Retinal pigment epithelial cell (primary cell): ENCODE results near the gene PEX3.

ENCODE experiments used
- DNase-seq: peaks from one replicate; pipeline ENCODE4 v3.0.0-alpha.2; 2010; ENCODE audit warnings: low read depth
- H3K4me3 ChIP-seq: 2 replicates; pipeline ENCODE4 v1.5.1; 2011; ENCODE audit warnings: mild to moderate bottlenecking, low read length, control low read depth, moderate library complexity
- TF ChIP-seq, protein P1 (sequence below): conservative IDR thresholded peaks from 2 replicates; pipeline ENCODE4 v1.5.1; 2011; ENCODE audit warnings: low read depth, low read length, control low read depth, inconsistent platforms

The PEX3 gene

DNA sequence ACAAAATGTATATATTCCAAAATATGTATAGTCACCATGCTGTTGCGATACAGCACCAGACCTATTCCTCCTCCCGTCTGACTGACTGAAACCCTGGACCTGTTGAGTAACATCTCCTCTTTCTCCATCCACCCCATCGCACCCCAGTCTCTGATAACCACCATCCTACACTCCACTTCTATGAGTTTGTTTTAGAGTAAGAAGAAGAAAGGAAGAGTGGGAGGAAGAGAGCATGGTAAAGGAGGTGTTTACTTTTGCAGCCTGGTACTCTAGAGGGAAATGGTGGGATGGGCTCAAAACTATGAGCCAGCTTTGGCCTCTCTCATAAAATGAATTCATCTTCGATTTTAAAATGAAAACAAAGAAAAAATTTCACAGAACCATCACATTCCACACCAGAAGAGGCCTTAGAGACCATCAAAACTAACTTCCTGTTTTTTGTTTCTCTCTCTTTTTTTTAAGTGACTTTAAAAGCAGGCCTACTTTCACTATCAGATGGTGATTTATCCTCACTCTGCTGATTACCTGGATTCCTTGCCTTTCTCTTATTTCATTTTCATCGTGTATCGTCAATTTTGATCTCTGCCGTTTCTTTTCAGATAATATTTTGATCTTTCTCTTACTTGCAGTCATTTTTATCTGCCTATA lies 77.7 kb downstream of the PEX3 start:
- DNase-seq = no peak
- TF ChIP-seq, protein P1, sequence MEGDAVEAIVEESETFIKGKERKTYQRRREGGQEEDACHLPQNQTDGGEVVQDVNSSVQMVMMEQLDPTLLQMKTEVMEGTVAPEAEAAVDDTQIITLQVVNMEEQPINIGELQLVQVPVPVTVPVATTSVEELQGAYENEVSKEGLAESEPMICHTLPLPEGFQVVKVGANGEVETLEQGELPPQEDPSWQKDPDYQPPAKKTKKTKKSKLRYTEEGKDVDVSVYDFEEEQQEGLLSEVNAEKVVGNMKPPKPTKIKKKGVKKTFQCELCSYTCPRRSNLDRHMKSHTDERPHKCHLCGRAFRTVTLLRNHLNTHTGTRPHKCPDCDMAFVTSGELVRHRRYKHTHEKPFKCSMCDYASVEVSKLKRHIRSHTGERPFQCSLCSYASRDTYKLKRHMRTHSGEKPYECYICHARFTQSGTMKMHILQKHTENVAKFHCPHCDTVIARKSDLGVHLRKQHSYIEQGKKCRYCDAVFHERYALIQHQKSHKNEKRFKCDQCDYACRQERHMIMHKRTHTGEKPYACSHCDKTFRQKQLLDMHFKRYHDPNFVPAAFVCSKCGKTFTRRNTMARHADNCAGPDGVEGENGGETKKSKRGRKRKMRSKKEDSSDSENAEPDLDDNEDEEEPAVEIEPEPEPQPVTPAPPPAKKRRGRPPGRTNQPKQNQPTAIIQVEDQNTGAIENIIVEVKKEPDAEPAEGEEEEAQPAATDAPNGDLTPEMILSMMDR = no peak
- H3K4me3 ChIP-seq = no peak overlapping the region

DNA sequence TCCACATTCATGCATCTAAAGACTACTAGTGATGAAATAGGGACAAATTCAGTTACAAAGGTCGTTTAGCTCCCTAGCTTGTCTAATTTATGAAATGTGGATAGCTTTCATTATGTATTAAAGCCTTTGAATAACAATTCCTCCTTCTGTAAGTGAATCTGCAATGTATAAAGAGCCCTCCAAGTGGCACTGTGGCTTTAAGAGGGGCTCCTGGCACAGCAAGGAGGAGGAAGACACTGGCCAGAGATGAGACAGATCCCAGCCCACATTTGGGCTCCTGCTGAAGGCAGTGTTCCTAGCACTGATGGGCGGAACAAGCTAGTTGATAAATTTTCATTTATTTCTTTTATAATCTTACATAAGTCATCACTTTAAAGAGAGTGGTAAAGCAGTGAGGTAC lies 78.5 kb downstream of the PEX3 start:
- H3K4me3 ChIP-seq = no peak overlapping the region
- DNase-seq = no peak
- TF ChIP-seq, protein P1 = peak; percentile 39

DNA sequence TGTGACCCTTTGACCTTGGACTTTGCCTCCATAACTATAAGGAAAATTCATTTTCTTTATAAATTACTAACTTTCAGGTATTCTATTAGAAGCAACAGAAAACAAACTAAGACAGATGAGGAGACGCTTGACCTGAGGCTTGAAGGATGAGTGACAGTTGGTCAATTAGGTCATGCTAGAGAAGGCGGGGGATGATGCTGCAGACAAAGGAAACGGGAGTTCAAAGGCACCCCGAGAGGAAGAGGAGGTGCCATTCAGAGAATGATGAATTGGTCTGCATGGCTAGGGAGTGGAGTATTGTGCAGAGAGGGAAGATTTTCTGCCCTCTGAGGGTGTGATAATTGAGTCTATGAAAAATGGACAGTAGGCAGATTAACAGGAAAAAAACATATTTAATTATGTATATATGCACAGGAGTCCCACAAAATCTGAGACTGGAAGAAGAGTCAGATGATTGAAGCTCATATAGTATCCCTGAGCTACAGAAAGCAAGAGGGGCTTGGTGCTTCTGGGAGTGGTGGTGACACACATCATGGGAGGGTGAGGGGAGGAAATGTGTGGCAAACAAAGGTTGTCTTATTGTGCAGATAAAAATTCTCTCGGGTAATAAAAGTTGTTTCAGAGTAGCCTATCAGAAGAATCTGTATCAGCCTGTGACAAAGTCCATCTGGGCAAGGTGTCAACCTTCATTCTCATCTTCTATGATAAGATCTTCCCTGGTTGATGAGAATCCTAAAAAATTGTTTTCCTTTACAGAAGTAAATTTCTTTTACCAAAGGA lies 81.3 kb downstream of the PEX3 start:
- no peak for DNase-seq
- H3K4me3 ChIP-seq = no peak overlapping the region
- TF ChIP-seq, protein P1 = no peak

DNA sequence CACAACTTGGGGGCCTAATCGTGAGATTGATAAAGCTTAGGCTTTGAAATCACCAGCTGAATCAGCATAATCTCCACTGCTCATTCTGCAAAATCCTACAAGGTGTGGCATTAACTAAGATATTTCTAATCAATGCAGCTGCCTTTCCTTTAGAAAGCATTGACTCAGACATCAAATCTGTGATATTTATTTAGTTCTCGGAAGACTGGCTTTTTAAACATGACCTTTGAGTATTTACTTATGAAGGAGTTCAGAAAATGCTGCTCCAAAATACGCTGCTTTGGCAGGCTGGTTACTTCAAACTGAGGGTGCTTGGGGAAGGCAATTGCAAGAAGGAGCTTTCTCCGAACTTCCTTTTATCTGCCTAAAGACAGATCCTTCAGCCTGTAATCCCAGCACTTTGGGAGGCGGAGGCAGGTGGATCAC lies 84.6 kb downstream of the PEX3 start:
- no peak for DNase-seq
- TF ChIP-seq, protein P1 = no peak

DNA sequence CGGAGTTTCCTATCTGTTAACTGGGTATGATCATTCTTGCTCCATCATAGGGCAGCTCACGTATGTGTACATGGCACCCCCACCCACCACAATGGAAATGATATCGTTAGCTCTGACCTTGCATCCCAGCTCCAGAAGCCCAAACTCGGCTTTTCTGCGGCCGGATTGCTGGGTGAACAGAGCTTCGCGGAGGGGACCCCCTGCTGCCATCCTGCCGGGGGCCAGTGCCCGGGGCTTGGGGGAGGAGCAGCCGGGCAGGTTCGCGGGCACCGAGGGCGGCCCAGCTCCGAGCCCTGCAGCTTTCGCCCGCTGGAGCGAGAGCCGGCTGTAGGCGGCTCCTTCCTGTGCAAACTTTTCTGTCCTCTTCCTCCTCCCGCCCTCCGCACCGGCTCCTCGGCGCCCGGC lies 85.9 kb downstream of the PEX3 start:
- TF ChIP-seq, protein P1 = no peak
- peak overlapping the region; percentile 58 for H3K4me3 ChIP-seq
- DNase-seq = no peak

More for the DNA sequence above, 84.6 kb downstream of the PEX3 start:
- no peak overlapping the region for H3K4me3 ChIP-seq

DNA sequence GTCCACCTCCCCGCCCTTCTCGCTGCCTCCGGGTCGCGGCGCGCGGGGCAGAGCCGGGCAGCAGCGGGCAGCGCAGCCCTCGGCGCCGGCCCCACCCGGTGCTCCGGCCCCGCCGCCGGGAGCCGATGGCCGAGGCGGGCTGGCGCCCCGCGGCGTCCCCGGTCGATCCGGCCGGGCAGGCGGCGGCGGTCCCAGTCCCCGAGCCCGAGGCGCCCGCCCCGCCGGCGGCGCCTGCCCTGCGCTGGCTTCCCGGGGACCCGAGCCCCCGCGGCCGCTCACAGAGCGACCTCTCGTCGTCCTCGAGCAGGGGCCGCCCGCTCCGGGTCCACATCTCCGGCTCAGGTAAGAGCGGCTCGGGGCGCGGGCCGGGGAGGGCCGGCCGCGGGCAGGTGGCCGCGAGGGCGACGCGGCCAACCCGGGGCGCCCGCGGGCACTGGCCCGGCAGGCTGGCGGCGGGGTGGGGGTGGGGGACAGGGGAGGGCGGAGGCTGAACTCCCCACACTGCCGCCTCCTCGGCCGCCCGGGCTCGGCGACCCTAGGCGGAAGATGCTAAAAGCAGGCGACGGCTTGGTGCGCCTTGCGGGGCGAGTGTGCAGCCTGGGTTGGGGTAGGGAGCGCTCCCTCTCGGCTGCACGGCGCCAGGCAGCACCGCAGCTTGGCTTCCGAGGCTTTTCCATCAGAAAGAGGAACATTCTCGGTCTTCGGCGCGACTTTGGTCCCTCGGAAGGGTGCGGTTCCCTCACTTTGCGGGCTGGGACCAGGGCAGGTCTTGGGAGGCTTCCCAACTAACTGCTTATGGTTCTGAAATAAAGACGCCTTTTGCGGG lies 86.5 kb downstream of the PEX3 start:
- DNase-seq = no peak
- peak overlapping the region; percentile 69 for H3K4me3 ChIP-seq
- TF ChIP-seq, protein P1 = peak; percentile 53
